Measurements from ENCODE around the gene LHFPL3. TPM values are rescaled to one million over a fixed set of nuclear protein-coding genes. Genes with fewer than 3 reads are reported as not detected.

LHFPL3 gene
- total RNA-seq, 1 experiment from 2014 or later, result not detected

GRCh38 chr7:104946338-104946737 is 617.9 kb downstream of the LHFPL3 start:
- Histone ChIP-seq H3K23ac (ENCODE audit: insufficient read length, low read depth, low read length) (no peak overlapping the region), H3K9ac (ENCODE audit: extremely low read depth, insufficient read length, low read length) (no peak overlapping the region), H3K4ac (ENCODE audit: low read depth, low read length) (no peak overlapping the region), H3K23me2 (ENCODE audit: insufficient read length, low read depth, low read length, poor library complexity, severe bottlenecking) (no peaks in the 10 kb centered on the region), H4K20me1 (ENCODE audit: control insufficient read depth, insufficient read depth, insufficient read length) (no peaks in the 10 kb centered on the region), H2AFZ (ENCODE audit: low read length) (no peak overlapping the region), H3K27me3 (ENCODE audit: insufficient read depth, low read length) (no peaks in the 10 kb centered on the region), H2BK5ac (ENCODE audit: insufficient read length, low read length) (no peak overlapping the region), H3K4me2 (ENCODE audit: insufficient read depth, insufficient read length, low read length) (no peak overlapping the region), H4K8ac (replicated peaks; ENCODE audit: insufficient read length, low read depth, low read length) (no peak overlapping the region), H3K4me1 (ENCODE audit: insufficient read depth, low read length) (no peaks in the 10 kb centered on the region), H3T11ph (ENCODE audit: low read length) (no peak overlapping the region), H3K79me2 (ENCODE audit: insufficient read depth, low read length) (no peaks in the 10 kb centered on the region), H3K27ac (ENCODE audit: insufficient read length, low read depth, low read length) (no peak overlapping the region), H2BK12ac (ENCODE audit: insufficient read length, low read depth, low read length) (no peak overlapping the region), H3K14ac (ENCODE audit: insufficient read depth, low read length) (0 out of 2 replicates have a peak overlapping the region, but pooled peaks have one; percentile 39), H3K79me1 (ENCODE audit: insufficient read depth, low read depth, low read length, poor library complexity, severe bottlenecking) (no peaks in the 10 kb centered on the region), H4K5ac (ENCODE audit: insufficient read length, low read depth, low read length) (no peak overlapping the region), H2BK15ac (ENCODE audit: low read depth, low read length) (no peak overlapping the region), H2BK20ac (ENCODE audit: low read depth, low read length, poor library complexity, severe bottlenecking) (peak overlapping the region; percentile 1), H2BK120ac (ENCODE audit: low read depth, low read length, poor library complexity, severe bottlenecking) (no peak overlapping the region), H3K18ac (ENCODE audit: insufficient read length, low read depth, low read length) (peak overlapping the region; percentile 83), H3K9me3 (ENCODE audit: control insufficient read depth, low read depth, low read length) (no peaks in the 10 kb centered on the region), H3K56ac (ENCODE audit: insufficient read length, low read depth, low read length) (no peak overlapping the region), H4K91ac (ENCODE audit: insufficient read length, low read depth, low read length) (no peak overlapping the region), H2AK5ac (ENCODE audit: insufficient read length, low read length) (no peak overlapping the region)
- WGBS (ENCODE audit: extremely low coverage, insufficient read length, low lambda C conversion rate), result no CpG with 5 or more reads among the region's 2 CpGs
- Mint-ChIP-seq H3K4me3 (no peak overlapping the region), H3K27ac (no peak overlapping the region), H3K27me3 (ENCODE audit: low read depth) (no peaks in the 10 kb centered on the region; the same call in 1 of the 2 replicates), H3K36me3 (ENCODE audit: insufficient read depth in 1 of 3, low read depth in 3 of 3) (no peaks in the 10 kb centered on the region), H3K9me3 (no peaks in the 10 kb centered on the region; a peak in 1 of 5 replicates), H3K4me1 (peaks cover 13 to 14% of the 10 kb centered on the region in 2 experiments)
- DNase-seq, result no peak
- TF ChIP-seq, protein P1, sequence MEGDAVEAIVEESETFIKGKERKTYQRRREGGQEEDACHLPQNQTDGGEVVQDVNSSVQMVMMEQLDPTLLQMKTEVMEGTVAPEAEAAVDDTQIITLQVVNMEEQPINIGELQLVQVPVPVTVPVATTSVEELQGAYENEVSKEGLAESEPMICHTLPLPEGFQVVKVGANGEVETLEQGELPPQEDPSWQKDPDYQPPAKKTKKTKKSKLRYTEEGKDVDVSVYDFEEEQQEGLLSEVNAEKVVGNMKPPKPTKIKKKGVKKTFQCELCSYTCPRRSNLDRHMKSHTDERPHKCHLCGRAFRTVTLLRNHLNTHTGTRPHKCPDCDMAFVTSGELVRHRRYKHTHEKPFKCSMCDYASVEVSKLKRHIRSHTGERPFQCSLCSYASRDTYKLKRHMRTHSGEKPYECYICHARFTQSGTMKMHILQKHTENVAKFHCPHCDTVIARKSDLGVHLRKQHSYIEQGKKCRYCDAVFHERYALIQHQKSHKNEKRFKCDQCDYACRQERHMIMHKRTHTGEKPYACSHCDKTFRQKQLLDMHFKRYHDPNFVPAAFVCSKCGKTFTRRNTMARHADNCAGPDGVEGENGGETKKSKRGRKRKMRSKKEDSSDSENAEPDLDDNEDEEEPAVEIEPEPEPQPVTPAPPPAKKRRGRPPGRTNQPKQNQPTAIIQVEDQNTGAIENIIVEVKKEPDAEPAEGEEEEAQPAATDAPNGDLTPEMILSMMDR (conservative IDR thresholded peaks at IDR 0.05), result no peak
